ENCODE results near the gene TRAPPC14.

The TRAPPC14 gene

GRCh38 chr7:100170101-100170897 is 11.8 kb upstream of the TRAPPC14 start:
- TF ChIP-seq CTCF (IDR thresholded peaks at IDR 0.05; ENCODE audit: low read depth, low read length, missing control alignments): no peak
- DNase-seq (ENCODE audit: extremely low read depth, low read depth): no peak
- H3K4me3 ChIP-seq (replicated peaks; ENCODE audit: low read depth, low read length): no peak overlapping the region

DNA sequence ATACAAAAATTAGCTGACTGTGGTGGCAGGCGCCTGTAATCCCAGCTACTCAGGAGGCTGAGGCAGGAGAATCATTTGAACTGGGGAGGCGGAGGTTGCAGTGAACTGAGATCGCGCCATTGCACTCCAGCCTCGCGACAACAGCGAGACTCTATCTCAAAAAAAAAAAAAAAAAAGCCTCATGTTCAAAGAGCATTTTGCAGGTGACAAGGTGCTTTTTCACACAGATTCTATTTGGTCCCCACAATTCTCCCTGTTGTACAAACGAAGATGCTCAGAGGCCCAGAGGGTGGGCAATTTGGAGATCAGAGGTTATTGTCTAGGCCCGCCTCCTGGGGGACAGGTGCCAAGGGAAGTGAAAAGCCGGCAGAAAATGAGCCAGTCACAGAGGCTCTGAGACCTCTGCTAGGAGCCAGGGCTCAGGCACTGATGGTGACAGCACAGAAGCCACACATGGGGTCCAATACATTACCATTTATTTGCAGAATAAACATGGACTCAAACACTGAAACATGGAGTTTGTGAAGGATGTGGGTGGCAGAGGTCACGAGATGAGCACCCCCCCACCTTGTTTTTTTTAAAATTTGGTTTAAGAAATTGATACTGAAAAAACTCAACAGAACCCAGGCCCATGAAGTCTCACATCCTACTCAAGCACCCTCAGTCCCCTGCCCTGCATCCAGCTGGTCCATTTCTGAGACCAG is 10.8 kb upstream of the TRAPPC14 start:
- no peak for DNase-seq (ENCODE audit: extremely low read depth, low read depth)
- no peak overlapping the region for H3K4me3 ChIP-seq (replicated peaks; ENCODE audit: low read depth, low read length)
- no peak for TF ChIP-seq CTCF (IDR thresholded peaks at IDR 0.05; ENCODE audit: low read depth, low read length, missing control alignments)

DNA sequence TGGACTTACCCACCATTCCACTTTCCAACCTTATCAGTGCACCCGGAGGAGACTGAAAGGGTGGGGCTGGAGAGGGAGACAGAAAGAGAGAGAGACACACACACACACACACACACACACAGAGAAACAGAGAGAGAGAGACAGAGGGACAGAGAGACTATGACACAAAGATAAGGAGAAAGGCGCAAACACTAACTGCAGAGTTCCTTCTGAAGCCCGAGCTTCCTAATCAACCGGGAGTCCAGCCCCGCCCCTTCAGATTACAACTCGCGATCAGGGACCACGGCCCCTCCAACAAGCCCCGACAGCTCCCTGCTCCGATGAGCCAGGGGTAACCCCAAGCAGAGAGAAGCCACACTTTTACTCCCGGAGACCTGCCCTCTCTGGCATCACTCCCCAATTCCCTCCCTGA is 9.4 kb upstream of the TRAPPC14 start:
- TF ChIP-seq CTCF (IDR thresholded peaks at IDR 0.05; ENCODE audit: low read depth, low read length, missing control alignments): no peak
- peak overlapping the region; percentile 41 for H3K4me3 ChIP-seq (replicated peaks; ENCODE audit: low read depth, low read length)
- DNase-seq (ENCODE audit: extremely low read depth, low read depth): no peak

GRCh38 chr7:100166970-100167911 is 8.7 kb upstream of the TRAPPC14 start:
- peak overlapping the region; percentile 41 for H3K4me3 ChIP-seq (replicated peaks; ENCODE audit: low read depth, low read length)
- no peak for TF ChIP-seq CTCF (IDR thresholded peaks at IDR 0.05; ENCODE audit: low read depth, low read length, missing control alignments)
- no peak for DNase-seq (ENCODE audit: extremely low read depth, low read depth)

GRCh38 chr7:100166317-100166940 is 7.9 kb upstream of the TRAPPC14 start:
- no peak for TF ChIP-seq CTCF (IDR thresholded peaks at IDR 0.05; ENCODE audit: low read depth, low read length, missing control alignments)
- H3K4me3 ChIP-seq (replicated peaks; ENCODE audit: low read depth, low read length): no peak overlapping the region
- DNase-seq (ENCODE audit: extremely low read depth, low read depth): no peak

DNA sequence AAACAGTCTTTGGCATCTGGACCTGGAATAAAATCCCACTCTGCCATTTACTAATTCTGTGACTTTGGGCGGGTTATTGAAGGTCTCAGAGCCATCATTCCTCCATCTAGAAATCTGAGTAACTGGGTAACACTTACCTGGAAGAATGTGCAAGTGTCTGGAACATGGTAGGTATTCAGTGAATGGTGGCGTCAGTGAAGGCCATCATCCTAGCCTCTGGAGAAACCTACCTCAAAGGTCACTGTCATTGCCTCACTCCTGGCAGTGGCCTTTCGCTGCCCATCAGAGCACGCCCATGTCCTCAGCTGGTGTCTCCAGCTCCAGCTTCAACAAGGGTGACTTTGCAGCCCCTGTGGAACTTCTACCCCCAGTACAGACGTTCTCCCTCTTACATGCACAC is 5.3 kb upstream of the TRAPPC14 start:
- no peak overlapping the region for H3K4me3 ChIP-seq (replicated peaks; ENCODE audit: low read depth, low read length)
- no peak for TF ChIP-seq CTCF (IDR thresholded peaks at IDR 0.05; ENCODE audit: low read depth, low read length, missing control alignments)
- no peak for DNase-seq (ENCODE audit: extremely low read depth, low read depth)
